Activated CD8-positive, alpha-beta memory T cell treated with anti-CD3 and anti-CD28 coated beads for 24 hours (primary cell): ENCODE measurements around the gene ZNF28.
"Not testable (repeated sequence)": the region's sequence is repeated elsewhere in the genome, so short reads cannot be mapped to it uniquely, and the experiment has no call there.

ENCODE experiments used
- DNase-seq: peaks from one replicate; pipeline ENCODE4 v3.0.0-alpha.2; 2020

The ZNF28 gene

GRCh38 chr19:52756447-52756846 lies 65.0 kb downstream of the ZNF28 start:
- DNase-seq, result not testable (repeated sequence)

GRCh38 chr19:52749780-52750179 lies 71.7 kb downstream of the ZNF28 start:
- DNase-seq, result no peak

- DNase-seq, result no peak
Observed at GRCh38 chr19:52748336-52748950, 73.0 kb downstream of the ZNF28 start.
